Panc1 (cell line): ENCODE data around the gene FDXR. TPM values are rescaled to one million over a fixed set of nuclear protein-coding genes. Genes with fewer than 3 reads are reported as not detected.

Experiments
- ATAC-seq: fragments of 200-7000 bp; cut with Tn5 transposase; 2 replicates; pipeline ENCODE4 v1.9.1; 2020; ENCODE audit warnings: mild to moderate bottlenecking, moderate library complexity
- BruUV-seq: library from RNA; stranded (reverse); fragments of 400-500 nt; replicated peaks from 2 replicates; lab custom pipeline; 2021; lab: Mats Ljungman, UMichigan
- CTCF ChIA-PET: fragments of 300-600 bp; sonication (Branson Sonifier 250); formaldehyde crosslinking; loops from one replicate; lab custom pipeline; 2022; ENCODE audit warnings: antibody characterized with exemption; lab: Charles Lee
- POLR2A ChIA-PET: fragments of 300-600 bp; sonication (Branson Sonifier 250); formaldehyde crosslinking; loops from one replicate; lab custom pipeline; 2022; ENCODE audit warnings: antibody characterized with exemption; lab: Charles Lee
- DNase-seq: peaks from one replicate; pipeline ENCODE4 v3.0.0-alpha.2; 2010; ENCODE audit warnings: low read depth, low spot score
- H3K27ac ChIP-seq: 2 replicates; pipeline ENCODE4 v1.5.1; 2011; ENCODE audit warnings: mild to moderate bottlenecking, low read length, inconsistent platforms
- H3K27me3 ChIP-seq: fragments of 200-500 bp; sonication (Bioruptor generic); 2 replicates; pipeline ENCODE4 v1.6.0; 2014; ENCODE audit warnings: low read length, inconsistent platforms; ENCODE audit not compliant: control insufficient read depth, insufficient read depth
- H3K36me3 ChIP-seq: fragments of 200-500 bp; sonication (Bioruptor generic); 2 replicates; pipeline ENCODE4 v1.5.1; 2014; ENCODE audit warnings: inconsistent platforms, mild to moderate bottlenecking, low read length, moderate library complexity; ENCODE audit not compliant: control insufficient read depth, insufficient read depth
- H3K4me1 ChIP-seq: 2 replicates; pipeline ENCODE4 v1.5.1; 2011; ENCODE audit warnings: inconsistent platforms, mild to moderate bottlenecking, low read length, moderate library complexity; ENCODE audit not compliant: control insufficient read depth, insufficient read depth
- H3K4me3 ChIP-seq, 2 experiments: 2 replicates each; pipeline ENCODE4 v1.5.1; 2011 to 2012; ENCODE audit warnings: low read depth in 2 of 2, low read length in 2 of 2, mild to moderate bottlenecking in 2 of 2, inconsistent platforms in 1 of 2, moderate library complexity in 1 of 2
- H3K9me3 ChIP-seq: fragments of 200-500 bp; sonication (Bioruptor generic); 2 replicates; pipeline ENCODE4 v1.5.1; 2014; ENCODE audit warnings: low read depth, mild to moderate bottlenecking, inconsistent platforms, low read length, moderate library complexity; ENCODE audit not compliant: control insufficient read depth, insufficient read depth
- CTCF ChIP-seq: fragments of 450-650 bp; IDR thresholded peaks from 2 replicates; pipeline ENCODE4 v1.5.1; 2017; ENCODE audit warnings: mild to moderate bottlenecking
- POLR2AphosphoS5 ChIP-seq: IDR thresholded peaks from 2 replicates; pipeline ENCODE4 v1.6.1; 2012; ENCODE audit warnings: mild to moderate bottlenecking, low read depth, low read length, moderate library complexity
- REST ChIP-seq, 2 experiments: IDR thresholded peaks; 2 replicates each; pipeline ENCODE4 v1.6.1; 2011 to 2012; ENCODE audit warnings: low read depth in 2 of 2, control low read depth in 1 of 2, low read length in 1 of 2, mild to moderate bottlenecking in 1 of 2, moderate library complexity in 1 of 2; ENCODE audit not compliant: insufficient read depth in 1 of 2
- SIN3A ChIP-seq: IDR thresholded peaks from 2 replicates; pipeline ENCODE4 v1.6.1; 2012; ENCODE audit warnings: low read depth, mild to moderate bottlenecking, low read length, moderate library complexity, borderline replicate concordance; ENCODE audit not compliant: insufficient read depth
- TCF7L2 ChIP-seq: IDR thresholded peaks from 2 replicates; pipeline ENCODE4 v1.6.1; 2011; ENCODE audit warnings: mild to moderate bottlenecking, low read depth, low read length, inconsistent platforms
- in situ Hi-C: cut with HindIII; loops from 2 replicates; pipeline ENCODE4 v1.10.0; 2016; ENCODE audit warnings: low sequenced_read_pairs, low pct_unique_long_range_greater_than_20kb
- intact Hi-C: fragments of 100-400 bp; cut with micrococcal nuclease; formaldehyde crosslinking; loops from one replicate; pipeline ENCODE4 v1.10.0; 2022; ENCODE audit not compliant: unreplicated experiment
- total RNA-seq: library from RNA; stranded (reverse); gene quantifications from one replicate; pipeline ENCODE4 v1.2.1, GENCODE V29; 2021; ENCODE audit not compliant: unreplicated experiment

FDXR gene
- total RNA-seq, 1 experiment from 2014 or later = 21.8 TPM

GRCh38 chr17:74818291-74818938 lies 54.4 kb downstream of the FDXR start:
- intact Hi-C loops (no loop called here), in situ Hi-C loops (no loop called here)
- POLR2A ChIA-PET = interaction anchor here (0.6 kb wide), 2 partner anchors 25 to 692 kb away, joined by 5 to 10 read pairs; no protein-coding TSS in a partner anchor
- DNase-seq (no peak), ATAC-seq (no peak)
- CTCF ChIA-PET = no interaction called here
- Histone ChIP-seq H3K27ac (no peak overlapping the region), H3K4me3 (no peak overlapping the region), H3K9me3 (no peaks in the 10 kb centered on the region), H3K27me3 (no peaks in the 10 kb centered on the region), H3K4me1 (no peaks in the 10 kb centered on the region), H3K36me3 (no peaks in the 10 kb centered on the region)
- no TSS peak for BruUV-seq
- TF ChIP-seq POLR2AphosphoS5 (no peak), TCF7L2 (no peak), REST (IDR thresholded peaks at IDR 0.05; ENCODE audit: insufficient read depth in 1 of 2, low read depth in 2 of 2, low read length in 1 of 2) (no peak)

GRCh38 chr17:74816905-74817620 lies 55.7 kb downstream of the FDXR start:
- Histone ChIP-seq H3K36me3 (no peaks in the 10 kb centered on the region), H3K9me3 (no peaks in the 10 kb centered on the region), H3K4me1 (no peaks in the 10 kb centered on the region), H3K27ac (no peak overlapping the region), H3K27me3 (no peaks in the 10 kb centered on the region), H3K4me3 (no peak overlapping the region)
- CTCF ChIA-PET = no interaction called here
- BruUV-seq = no TSS peak
- POLR2A ChIA-PET = no interaction called here
- intact Hi-C loops (no loop called here), in situ Hi-C loops (no loop called here)
- DNase-seq (no peak), ATAC-seq (no peak)
- TF ChIP-seq TCF7L2 (no peak), CTCF (no peak), SIN3A (no peak), REST (IDR thresholded peaks at IDR 0.05; ENCODE audit: insufficient read depth in 1 of 2, low read depth in 2 of 2, low read length in 1 of 2) (no peak), POLR2AphosphoS5 (no peak)
